Lower leg skin (tissue), 4 donors: Measurements from ENCODE around the gene CD46. TPM values are rescaled to one million over a fixed set of nuclear protein-coding genes. Genes with fewer than 3 reads are reported as not detected.

Experiments
- DNase-seq, 2 donors: peaks; one replicate each; pipeline ENCODE4 v3.0.0-alpha.2; 2019; ENCODE audit warnings: low spot score in 2 of 2
- H3K4me3 ChIP-seq: fragments of 200-600 bp; sonication (generic); 2 replicates; pipeline ENCODE4 v1.5.1; 2017; ENCODE audit warnings: mild to moderate bottlenecking, low read depth; ENCODE audit not compliant: poor library complexity, severe bottlenecking
- POLR2A ChIP-seq, 2 donors: fragments of 450-650 bp; IDR thresholded peaks; one replicate each; pipeline ENCODE4 v1.6.1; 2016 to 2017; ENCODE audit warnings: antibody characterized with exemption in 2 of 2, mild to moderate bottlenecking in 1 of 2, moderate library complexity in 1 of 2
- WGBS, 2 donors: methylation state at CpG; one replicate each; pipeline ENCODE4 v1.1.5; 2018; 5-methylcytosine and 5-hydroxymethylcytosine counted together
- intact Hi-C: fragments of 100-400 bp; cut with DNase I; formaldehyde crosslinking; loops from one replicate; pipeline ENCODE4 v1.15.0; 2023; ENCODE audit warnings: low total_unique reads
- total RNA-seq, 4 donors: library from RNA; depleted of rRNA; stranded (reverse); fragments of >200 nt; gene quantifications; one replicate each; pipeline ENCODE4 v1.1.0, GENCODE V29; 2016
- TF ChIP-seq, protein P1 (sequence below), 3 donors: fragments of 450-650 bp; IDR thresholded peaks; one replicate each; pipeline ENCODE4 v1.5.1; 2016; ENCODE audit warnings: antibody characterized with exemption in 3 of 3, mild to moderate bottlenecking in 3 of 3, moderate library complexity in 2 of 3

Gene CD46
- total RNA-seq, 4 donors from 2014 or later = 63.3 to 89.4 (median 76.2) TPM

DNA sequence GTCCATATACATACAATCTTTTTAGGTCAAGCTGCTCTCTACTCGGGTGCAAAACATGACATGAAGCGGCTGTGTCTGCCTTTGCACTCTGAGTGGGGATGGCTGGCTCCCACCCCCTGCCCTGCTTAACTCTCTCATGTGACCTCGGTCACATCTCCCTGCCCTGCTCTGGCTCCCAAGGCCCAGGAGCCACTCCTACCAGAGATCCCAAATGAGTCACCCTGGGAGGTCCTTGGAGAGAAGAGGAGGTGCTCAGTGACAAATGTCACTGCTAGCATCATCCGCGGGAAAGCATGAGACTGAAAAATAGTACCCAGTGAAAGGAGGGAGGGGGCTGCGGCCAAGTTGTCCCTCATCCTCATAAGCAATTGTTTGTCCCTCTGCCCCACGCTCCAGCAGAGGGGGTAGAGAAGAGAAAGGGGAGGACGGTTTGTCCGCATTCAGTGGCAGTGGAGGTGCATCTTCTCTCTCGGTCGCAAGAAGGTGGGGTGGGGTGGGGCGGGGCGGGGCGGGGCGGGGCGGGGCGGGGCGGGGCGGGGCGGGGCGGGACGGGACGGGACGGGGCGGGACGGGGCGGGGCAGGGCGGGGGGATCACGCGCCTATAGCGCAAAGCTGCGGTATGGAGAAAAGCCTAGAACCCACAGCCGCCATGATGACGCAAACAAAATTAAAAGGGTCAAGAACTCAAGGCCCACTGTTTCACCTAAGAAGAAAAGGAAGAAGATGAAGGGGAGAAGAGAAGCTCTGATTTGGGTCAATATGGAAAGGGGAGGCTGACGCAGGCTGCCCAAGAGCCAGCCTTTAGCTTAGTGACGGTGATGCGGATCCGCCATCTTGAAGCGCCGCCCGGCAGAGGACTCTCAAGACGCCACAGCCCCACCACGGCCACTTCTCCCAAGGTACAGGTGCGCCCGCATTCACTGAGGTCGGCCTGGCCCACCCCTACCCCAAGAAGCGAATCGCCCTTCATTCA is 66.2 kb downstream of the CD46 start:
- 84 to 87% methylated on average over 37 to 40 of the region's 48 CpGs for WGBS, 2 donors
- intact Hi-C loops = no loop called here
- TF ChIP-seq POLR2A (IDR thresholded peaks at IDR 0.05) = no peak
- TF ChIP-seq, protein P1, sequence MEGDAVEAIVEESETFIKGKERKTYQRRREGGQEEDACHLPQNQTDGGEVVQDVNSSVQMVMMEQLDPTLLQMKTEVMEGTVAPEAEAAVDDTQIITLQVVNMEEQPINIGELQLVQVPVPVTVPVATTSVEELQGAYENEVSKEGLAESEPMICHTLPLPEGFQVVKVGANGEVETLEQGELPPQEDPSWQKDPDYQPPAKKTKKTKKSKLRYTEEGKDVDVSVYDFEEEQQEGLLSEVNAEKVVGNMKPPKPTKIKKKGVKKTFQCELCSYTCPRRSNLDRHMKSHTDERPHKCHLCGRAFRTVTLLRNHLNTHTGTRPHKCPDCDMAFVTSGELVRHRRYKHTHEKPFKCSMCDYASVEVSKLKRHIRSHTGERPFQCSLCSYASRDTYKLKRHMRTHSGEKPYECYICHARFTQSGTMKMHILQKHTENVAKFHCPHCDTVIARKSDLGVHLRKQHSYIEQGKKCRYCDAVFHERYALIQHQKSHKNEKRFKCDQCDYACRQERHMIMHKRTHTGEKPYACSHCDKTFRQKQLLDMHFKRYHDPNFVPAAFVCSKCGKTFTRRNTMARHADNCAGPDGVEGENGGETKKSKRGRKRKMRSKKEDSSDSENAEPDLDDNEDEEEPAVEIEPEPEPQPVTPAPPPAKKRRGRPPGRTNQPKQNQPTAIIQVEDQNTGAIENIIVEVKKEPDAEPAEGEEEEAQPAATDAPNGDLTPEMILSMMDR (IDR thresholded peaks at IDR 0.05) = no peak

DNA sequence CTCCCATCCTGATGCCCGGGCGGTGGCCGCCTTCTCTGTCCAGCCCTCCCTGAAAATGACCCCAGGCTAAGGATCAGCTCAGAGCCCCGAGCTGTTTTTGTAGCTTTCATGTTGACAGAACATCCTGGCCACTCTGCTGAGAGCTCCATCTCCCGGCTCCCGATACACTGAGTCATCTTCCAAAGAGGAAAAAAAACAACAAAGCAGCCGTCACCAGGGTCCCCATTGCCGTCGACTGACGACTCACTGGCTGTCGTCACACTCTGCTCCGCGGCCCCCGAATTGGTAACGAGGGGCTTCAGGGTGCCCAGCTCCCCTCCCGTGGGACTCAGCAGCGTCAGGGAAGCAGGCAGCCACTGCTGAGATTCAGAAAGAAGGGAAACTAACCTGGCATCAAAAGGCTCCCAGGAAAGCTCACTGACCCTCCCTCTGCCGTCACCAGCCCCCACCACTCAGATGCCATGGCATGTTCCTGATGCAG is 67.2 kb downstream of the CD46 start:
- no peak for TF ChIP-seq POLR2A (IDR thresholded peaks at IDR 0.05)
- TF ChIP-seq, protein P1 (IDR thresholded peaks at IDR 0.05) = no peak
- intact Hi-C loops = no loop called here
- peak in 1 of 2 donors; percentile 79 for DNase-seq
- H3K4me3 ChIP-seq = no peak overlapping the region
- WGBS, 2 donors = 77 to 81% methylated on average over 18 of the region's 18 CpGs

More for the DNA sequence above, 66.2 kb downstream of the CD46 start:
- H3K4me3 ChIP-seq = no peak overlapping the region
- peak in 1 of 2 donors; percentile 77 for DNase-seq

DNA sequence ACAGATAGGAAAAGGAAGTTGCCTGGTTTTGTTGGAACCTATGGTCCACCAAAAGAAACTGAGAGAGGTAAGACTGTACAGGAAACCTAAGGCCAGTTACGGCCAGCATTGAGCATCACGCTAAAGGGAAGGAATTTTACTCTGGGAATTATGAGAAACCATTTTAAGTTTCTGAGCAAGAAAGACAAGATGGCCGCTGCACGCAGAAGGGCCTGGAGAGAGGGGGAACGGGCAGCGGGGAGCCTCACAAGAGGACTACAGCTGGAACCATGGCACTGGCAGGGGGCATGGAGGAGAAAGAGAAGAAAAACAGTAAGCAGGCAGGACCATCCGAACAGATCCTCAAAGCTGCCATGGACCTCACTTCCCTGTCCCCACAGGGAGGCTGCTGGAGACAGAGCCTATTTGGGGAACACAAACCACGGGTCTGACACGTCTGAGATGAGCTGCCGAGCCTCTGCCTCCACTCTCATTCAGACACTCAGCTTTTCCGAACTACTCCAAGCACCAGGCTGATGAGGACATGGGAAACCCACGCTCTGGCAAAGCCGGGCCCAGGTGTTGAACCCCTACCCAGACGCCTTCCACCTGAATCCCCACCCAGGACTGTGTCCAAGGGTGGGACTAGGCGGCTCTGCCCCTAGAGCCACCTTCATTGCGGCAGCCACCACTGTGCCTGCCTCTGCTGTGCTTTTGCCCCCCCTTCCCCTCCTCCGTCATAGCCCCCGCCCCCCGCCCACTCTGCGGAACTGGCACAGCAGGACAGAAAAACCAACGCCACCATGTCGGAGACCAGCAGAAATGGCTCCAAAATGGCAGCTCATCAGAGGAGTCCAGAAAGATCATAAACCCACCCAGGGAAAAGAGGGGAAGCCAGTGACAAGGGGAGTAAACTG is 69.0 kb downstream of the CD46 start:
- TF ChIP-seq, protein P1 (IDR thresholded peaks at IDR 0.05) = no peak
- no peak for TF ChIP-seq POLR2A (IDR thresholded peaks at IDR 0.05)
- intact Hi-C loops = no loop called here
- 92 to 94% methylated on average over 22 of the region's 22 CpGs for WGBS, 2 donors
- H3K4me3 ChIP-seq = no peak overlapping the region
- DNase-seq = no peak

DNA sequence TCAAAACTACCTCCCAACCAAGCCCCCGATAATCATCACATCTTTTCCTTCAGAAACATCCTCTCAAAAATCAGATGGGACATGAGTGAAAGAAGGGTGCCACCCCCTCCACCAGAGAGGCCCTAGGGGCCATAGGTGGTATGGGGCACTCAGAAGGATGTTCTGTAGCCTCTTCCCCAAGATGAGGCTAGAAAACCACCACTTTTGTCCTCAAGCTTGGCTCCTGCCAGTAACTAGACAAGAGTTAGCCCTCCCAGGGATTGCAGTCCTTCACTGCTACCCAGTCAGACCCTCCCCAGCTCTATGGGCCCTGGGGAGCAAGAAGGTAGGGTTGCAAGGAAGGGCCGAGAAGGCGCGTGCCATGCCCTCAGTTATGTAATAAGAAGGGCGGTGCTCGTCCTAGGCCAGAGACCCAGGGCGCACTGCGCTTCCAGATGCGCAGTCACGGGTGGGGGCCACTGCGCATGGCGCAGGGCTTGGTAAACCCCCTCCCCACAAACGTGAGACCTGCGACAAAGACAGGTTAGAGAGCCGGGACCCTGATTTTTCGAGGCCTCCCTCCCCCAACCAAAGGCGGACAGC is 69.7 kb downstream of the CD46 start:
- intact Hi-C loops = no loop called here
- WGBS, 2 donors = 92 to 94% methylated on average over 17 of the region's 17 CpGs
- H3K4me3 ChIP-seq = no peak overlapping the region
- TF ChIP-seq POLR2A (IDR thresholded peaks at IDR 0.05) = no peak
- TF ChIP-seq, protein P1 (IDR thresholded peaks at IDR 0.05) = no peak
- DNase-seq = peak in 1 of 2 donors; percentile 83

DNA sequence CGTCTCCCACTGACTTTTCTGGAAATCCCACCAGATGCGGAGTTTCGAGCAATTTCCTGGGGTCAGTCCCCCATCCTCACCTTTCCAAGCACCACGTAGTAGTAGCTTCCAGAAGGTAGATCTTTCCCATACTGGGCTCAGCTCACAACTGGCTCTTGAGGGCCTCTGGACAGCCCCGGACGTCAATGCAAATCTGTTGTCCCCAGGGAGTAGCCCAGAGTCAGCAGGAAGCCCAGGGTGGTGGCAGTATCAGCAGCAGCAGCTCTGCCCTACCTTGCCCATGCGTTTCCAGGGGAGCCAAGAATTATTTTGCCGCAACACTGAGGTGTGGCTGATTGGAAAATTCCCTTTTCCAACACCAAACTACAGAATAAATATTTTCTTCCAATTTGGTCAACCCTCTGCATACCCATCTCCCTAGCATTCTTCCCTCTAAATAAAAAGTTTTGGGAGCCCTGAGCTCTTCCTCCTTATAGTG is 70.3 kb downstream of the CD46 start:
- peak in 1 of 2 donors; percentile 80 for DNase-seq
- TF ChIP-seq, protein P1 (IDR thresholded peaks at IDR 0.05) = no peak
- no peak for TF ChIP-seq POLR2A (IDR thresholded peaks at IDR 0.05)
- intact Hi-C loops = no loop called here
- WGBS, 2 donors = 66 to 74% methylated on average over 8 of the region's 8 CpGs
- H3K4me3 ChIP-seq = no peak overlapping the region
